Muscle of leg (tissue), 11 donors: ENCODE measurements around the gene CORO1C. TPM values are rescaled to one million over a fixed set of nuclear protein-coding genes. Genes with fewer than 3 reads are reported as not detected.

Experiments
- DNase-seq: peaks from one replicate; pipeline ENCODE4 v3.0.0; 2013
- H3K27ac ChIP-seq: one replicate; pipeline ENCODE4 v1.5.1; 2013; ENCODE audit warnings: mild to moderate bottlenecking, low read length, control low read depth
- H3K27me3 ChIP-seq: one replicate; pipeline ENCODE4 v1.6.1; 2013; ENCODE audit warnings: low read length; ENCODE audit not compliant: control insufficient read depth, insufficient read depth
- H3K36me3 ChIP-seq: one replicate; pipeline ENCODE4 v1.6.1; 2013; ENCODE audit warnings: low read length; ENCODE audit not compliant: control insufficient read depth, insufficient read depth
- H3K4me1 ChIP-seq: one replicate; pipeline ENCODE4 v1.6.1; 2013; ENCODE audit warnings: low read length; ENCODE audit not compliant: control insufficient read depth, insufficient read depth
- H3K4me3 ChIP-seq: one replicate; pipeline ENCODE4 v1.5.1; 2013; ENCODE audit warnings: low read length, control low read depth
- H3K9me3 ChIP-seq: replicated peaks from 2 replicates; pipeline ENCODE4 v1.6.1; 2013; ENCODE audit warnings: low read depth, low read length; ENCODE audit not compliant: control insufficient read depth
- WGBS: methylation state at CpG from one replicate; pipeline ENCODE4 v1.1.5; 2013; ENCODE audit warnings: missing lambda C conversion rate; ENCODE audit not compliant: insufficient coverage; 5-methylcytosine and 5-hydroxymethylcytosine counted together
- polyA plus RNA-seq, 8 donors: library from polyadenylated mRNA; unstranded; fragments of 120-200 nt; gene quantifications; one replicate each; pipeline versions ENCODE4 v1.2.1 to v1.2.3, GENCODE V29; 2013; ENCODE audit warnings: inconsistent platforms in 1 of 8, low replicate concordance in 1 of 8; ENCODE audit not compliant: insufficient read length in 8 of 8, insufficient read depth in 1 of 8
- total RNA-seq: library from RNA; stranded (reverse); fragments of 120-200 nt; gene quantifications from one replicate; pipeline ENCODE4 v1.2.4, GENCODE V29; 2013

CORO1C gene
- total and polyA plus RNA-seq, 9 donors, result 56.1 to 100 (median 70.0) TPM

DNA sequence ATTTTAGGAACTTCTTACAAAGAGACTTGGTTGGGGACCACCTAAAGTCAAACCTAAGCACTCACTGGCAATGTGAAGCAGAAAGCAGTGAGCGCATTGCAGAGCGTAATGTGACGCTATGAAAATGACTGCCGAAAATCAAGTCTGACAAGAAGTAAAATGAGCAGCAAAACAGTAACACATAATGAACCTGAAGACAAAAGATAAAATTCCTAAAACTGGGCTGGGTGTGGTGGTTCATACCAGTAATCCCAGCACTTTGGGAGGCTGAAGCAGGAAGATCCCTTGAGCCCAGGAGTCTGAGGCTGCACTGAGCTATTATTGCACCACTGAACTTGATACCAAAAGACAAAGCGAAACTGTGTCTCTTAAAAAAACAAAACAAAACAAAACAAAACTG is 16.5 kb downstream of the CORO1C start:
- peaks cover 8% of the 10 kb centered on the region for H3K36me3 ChIP-seq
- no CpG with 5 or more reads among the region's 5 CpGs for WGBS
- no peak overlapping the region for H3K27ac ChIP-seq
- peaks cover 7% of the 10 kb centered on the region for H3K4me1 ChIP-seq
- no peaks in the 10 kb centered on the region for H3K9me3 ChIP-seq
- DNase-seq, result no peak
- no peaks in the 10 kb centered on the region for H3K27me3 ChIP-seq
- no peak overlapping the region for H3K4me3 ChIP-seq

DNA sequence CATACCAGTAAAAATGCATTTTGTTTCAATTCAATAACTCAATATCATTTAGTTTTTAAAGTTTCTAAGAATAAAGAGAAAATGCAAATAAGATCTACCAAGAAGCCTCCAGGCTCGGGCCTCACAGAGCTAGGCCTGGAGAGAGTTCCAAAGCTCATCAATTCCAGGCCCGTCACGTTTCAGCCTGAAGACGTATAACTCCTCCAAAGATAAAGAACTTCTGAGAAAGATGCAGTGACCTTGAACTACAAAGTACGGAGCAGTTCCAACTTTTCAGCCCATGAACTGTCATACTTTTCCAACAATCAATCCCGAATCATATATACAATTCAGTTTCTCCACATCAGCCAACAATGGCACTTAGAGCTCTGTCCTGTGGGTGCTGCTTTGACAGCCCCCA is 17.8 kb downstream of the CORO1C start:
- 41% methylated on average over 5 of the region's 6 CpGs for WGBS
- H3K36me3 ChIP-seq, result peaks cover 8% of the 10 kb centered on the region
- no peak overlapping the region for H3K27ac ChIP-seq

DNA sequence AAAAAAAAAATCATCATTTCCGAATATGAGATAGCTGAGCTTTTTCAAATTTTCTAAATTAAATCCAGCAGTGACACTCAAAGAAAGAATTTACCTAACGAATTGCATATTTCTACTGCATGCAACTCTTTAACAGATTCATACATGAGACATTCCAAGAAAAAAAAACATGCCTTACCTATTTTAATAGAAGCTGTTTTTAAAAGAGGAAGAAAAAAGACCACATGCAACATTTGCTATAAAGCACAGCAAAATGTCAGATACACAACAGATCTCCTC is 18.5 kb downstream of the CORO1C start:
- H3K27me3 ChIP-seq, result no peaks in the 10 kb centered on the region
- H3K4me1 ChIP-seq, result peaks cover 7% of the 10 kb centered on the region
- H3K36me3 ChIP-seq, result peaks cover 8% of the 10 kb centered on the region
- H3K9me3 ChIP-seq, result no peaks in the 10 kb centered on the region
- H3K4me3 ChIP-seq, result no peak overlapping the region
- H3K27ac ChIP-seq, result no peak overlapping the region
- DNase-seq, result no peak
- no CpG with 5 or more reads among the region's 2 CpGs for WGBS

More for the DNA sequence above, 17.8 kb downstream of the CORO1C start:
- Histone ChIP-seq H3K4me1 (peaks cover 7% of the 10 kb centered on the region), H3K4me3 (no peak overlapping the region), H3K27me3 (no peaks in the 10 kb centered on the region), H3K9me3 (no peaks in the 10 kb centered on the region)
- no peak for DNase-seq

DNA sequence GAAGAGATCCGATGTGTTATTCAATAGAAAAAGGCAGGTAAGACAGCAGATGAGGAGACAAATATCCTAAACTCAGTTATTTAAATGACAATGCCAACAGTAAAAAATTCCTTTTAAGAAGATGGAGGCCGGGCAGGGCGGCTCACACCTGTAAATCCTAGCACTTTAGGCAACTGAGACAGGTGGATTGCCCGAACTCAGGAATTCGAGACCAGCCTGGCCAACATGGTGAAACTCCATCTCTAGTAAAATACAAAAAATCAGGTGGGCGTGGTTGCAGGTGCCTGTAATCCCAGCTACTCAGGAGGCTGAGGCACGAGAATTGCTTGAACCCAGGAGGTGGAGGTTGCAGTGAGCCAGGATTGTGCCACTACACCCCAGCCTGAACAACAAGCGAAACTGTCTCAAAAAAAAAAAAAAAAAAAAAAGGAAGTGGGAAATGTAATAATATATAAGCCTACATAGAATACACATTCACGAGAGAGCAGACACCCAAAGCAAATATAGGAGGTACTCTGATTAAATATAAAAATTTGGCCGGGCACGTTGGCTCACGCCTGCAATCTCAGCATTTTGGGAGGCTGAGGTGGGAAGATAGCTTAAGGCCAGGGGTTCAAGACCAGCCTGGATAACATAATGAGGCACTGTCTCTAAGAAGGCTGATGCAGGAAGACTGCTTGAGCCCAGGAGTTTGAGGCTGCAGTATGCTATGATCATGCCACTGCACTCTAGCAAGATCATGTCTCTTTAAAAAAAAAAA is 19.0 kb downstream of the CORO1C start:
- Histone ChIP-seq H3K27me3 (no peaks in the 10 kb centered on the region), H3K27ac (peak overlapping the region; percentile 59), H3K36me3 (peaks cover 6% of the 10 kb centered on the region), H3K4me1 (peaks cover 7% of the 10 kb centered on the region), H3K4me3 (no peak overlapping the region), H3K9me3 (no peaks in the 10 kb centered on the region)
- 76% methylated on average over 3 of the region's 12 CpGs for WGBS
- DNase-seq, result no peak

GRCh38 chr12:108711489-108712164 is 19.7 kb downstream of the CORO1C start:
- H3K27ac ChIP-seq, result peak overlapping the region; percentile 59
- peaks cover 7% of the 10 kb centered on the region for H3K4me1 ChIP-seq
- H3K9me3 ChIP-seq, result no peaks in the 10 kb centered on the region
- no peaks in the 10 kb centered on the region for H3K27me3 ChIP-seq
- WGBS, result no CpG with 5 or more reads among the region's 9 CpGs
- no peaks in the 10 kb centered on the region for H3K36me3 ChIP-seq
- H3K4me3 ChIP-seq, result no peak overlapping the region
- DNase-seq, result no peak

DNA sequence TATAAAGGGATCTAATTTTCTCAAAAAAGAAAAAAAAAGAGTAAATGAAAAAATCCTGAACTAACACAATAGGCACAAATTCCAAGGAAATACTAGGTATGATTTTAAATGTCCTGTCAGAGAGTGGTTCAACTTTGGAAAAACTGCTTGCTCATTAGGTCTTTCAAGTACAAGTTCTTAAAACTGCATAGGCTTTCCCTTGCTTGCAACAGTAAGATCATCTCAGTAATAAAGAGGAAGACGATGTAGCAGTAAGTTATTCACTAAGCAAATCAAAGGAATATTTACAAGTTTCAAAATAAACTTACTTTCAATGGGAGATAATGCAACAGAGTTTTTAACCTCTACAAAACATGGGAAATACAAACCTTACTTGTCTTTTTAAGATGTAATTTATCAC is 21.6 kb downstream of the CORO1C start:
- no peaks in the 10 kb centered on the region for H3K27me3 ChIP-seq
- no peak overlapping the region for H3K4me3 ChIP-seq
- H3K9me3 ChIP-seq, result no peaks in the 10 kb centered on the region
- no peak for DNase-seq
- H3K4me1 ChIP-seq, result peaks cover 5% of the 10 kb centered on the region
- H3K27ac ChIP-seq, result no peak overlapping the region
- WGBS, result no CpG with 5 or more reads among the region's 1 CpG
- no peaks in the 10 kb centered on the region for H3K36me3 ChIP-seq

DNA sequence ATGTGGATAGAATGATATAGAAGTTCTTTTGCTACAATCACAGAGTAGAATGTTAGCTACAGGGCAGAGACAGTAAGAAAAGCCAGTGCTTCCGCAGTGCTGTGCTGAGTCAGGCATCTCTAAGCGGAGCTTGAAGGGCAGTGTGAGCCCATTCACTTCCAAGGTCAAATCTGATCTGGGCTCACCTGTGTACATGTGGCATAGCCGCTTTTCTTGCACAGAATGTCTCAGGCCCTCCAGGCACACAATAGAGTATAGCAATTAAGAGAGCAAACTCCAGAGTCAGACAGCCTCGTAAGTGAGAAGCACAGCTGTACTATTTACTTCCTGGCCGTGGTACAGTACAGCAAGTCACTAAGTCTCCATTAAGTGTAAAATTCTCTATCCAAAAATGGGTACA is 26.8 kb downstream of the CORO1C start:
- H3K4me1 ChIP-seq, result peaks cover 36% of the 10 kb centered on the region
- H3K27ac ChIP-seq, result peak overlapping the region; percentile 45
- no peaks in the 10 kb centered on the region for H3K27me3 ChIP-seq
- 89% methylated on average over 3 of the region's 5 CpGs for WGBS
- H3K4me3 ChIP-seq, result no peak overlapping the region
- H3K36me3 ChIP-seq, result peaks cover 8% of the 10 kb centered on the region
- no peaks in the 10 kb centered on the region for H3K9me3 ChIP-seq
- DNase-seq, result no peak

- Histone ChIP-seq H3K27ac (peak overlapping the region; percentile 85), H3K36me3 (peaks cover 23% of the 10 kb centered on the region), H3K4me3 (no peak overlapping the region), H3K4me1 (peaks cover 36% of the 10 kb centered on the region), H3K27me3 (no peaks in the 10 kb centered on the region), H3K9me3 (no peaks in the 10 kb centered on the region)
- peak; percentile 88 for DNase-seq
- WGBS, result 60% methylated on average over 2 of the region's 10 CpGs
Observed at GRCh38 chr12:108702595-108703320, 28.6 kb downstream of the CORO1C start.

DNA sequence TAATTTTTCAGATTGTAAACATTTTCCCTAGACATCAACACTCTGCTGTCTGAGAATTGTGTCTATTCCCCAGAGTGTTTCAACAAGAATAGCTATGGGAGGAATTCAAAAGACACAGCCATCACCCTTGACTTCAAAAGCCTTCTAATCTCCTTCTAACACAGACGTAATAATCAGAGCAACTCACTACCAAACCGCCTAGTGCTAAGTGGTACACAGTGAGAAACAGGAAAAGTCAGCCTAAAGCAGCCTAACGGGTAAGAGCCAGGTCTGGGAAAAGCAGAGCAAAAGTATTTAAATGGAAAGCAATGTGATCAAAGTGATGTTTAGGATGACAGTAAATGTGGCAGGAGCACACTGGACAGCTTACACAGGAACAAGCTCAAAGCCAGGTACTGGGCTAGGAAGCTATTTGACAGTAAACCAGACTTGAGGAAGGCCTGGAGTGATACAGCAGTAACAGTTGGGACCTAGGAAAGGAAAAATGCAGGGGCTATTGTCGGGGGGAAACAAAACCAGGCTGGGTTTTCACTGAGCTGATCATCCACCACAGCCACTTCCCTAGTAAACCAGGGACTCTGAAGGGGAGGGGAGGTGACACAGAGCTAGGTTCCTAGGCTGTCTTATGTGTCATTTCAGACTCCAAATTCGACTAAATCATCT is 29.4 kb downstream of the CORO1C start:
- Histone ChIP-seq H3K4me1 (peaks cover 36% of the 10 kb centered on the region), H3K9me3 (no peaks in the 10 kb centered on the region), H3K27ac (peak overlapping the region; percentile 85), H3K36me3 (peaks cover 23% of the 10 kb centered on the region), H3K4me3 (no peak overlapping the region), H3K27me3 (no peaks in the 10 kb centered on the region)
- peak; percentile 66 for DNase-seq
- WGBS, result 29% methylated on average over 1 of the region's 5 CpGs
